KOPT-K1 (cell line): ENCODE data around the gene ANTXR1.

Experiments
- H3K27ac ChIP-seq: fragments of 200-600 bp; sonication (generic); 2 replicates; pipeline ENCODE4 v1.5.1; 2016; ENCODE audit warnings: antibody characterized with exemption, mild to moderate bottlenecking, low read depth, low read length; ENCODE audit not compliant: poor library complexity, severe bottlenecking
- H3K36me3 ChIP-seq: fragments of 200-600 bp; sonication (generic); 2 replicates; pipeline ENCODE4 v1.5.1; 2017; ENCODE audit warnings: antibody characterized with exemption, mild to moderate bottlenecking, low read length, moderate library complexity; ENCODE audit not compliant: insufficient read depth
- H3K9me3 ChIP-seq: fragments of 200-600 bp; sonication (generic); 2 replicates; pipeline ENCODE4 v1.5.1; 2017; ENCODE audit warnings: antibody characterized with exemption, low read length, mild to moderate bottlenecking; ENCODE audit not compliant: insufficient read depth, poor library complexity, severe bottlenecking

Gene ANTXR1

DNA sequence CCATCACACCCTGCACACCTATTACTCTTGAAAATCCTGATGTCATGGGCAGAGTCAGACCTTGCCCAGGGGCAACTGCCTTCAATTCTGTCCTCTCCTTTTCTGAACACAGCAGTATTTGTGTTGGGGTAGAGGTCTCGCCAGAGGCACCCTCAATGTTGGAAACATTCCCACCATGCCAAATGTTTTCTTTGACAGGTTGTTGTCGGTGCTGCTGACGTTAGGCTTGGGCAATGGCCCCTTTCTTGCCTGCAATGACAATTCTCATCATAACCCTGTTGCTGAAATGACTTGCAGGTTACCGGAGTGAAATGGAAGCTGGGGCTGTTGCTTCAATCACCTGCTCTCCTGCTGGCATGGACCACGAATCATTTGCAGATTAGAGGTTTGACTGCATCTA is 20.6 kb upstream of the ANTXR1 start:
- no peak overlapping the region for H3K27ac ChIP-seq
- no peaks in the 10 kb centered on the region for H3K36me3 ChIP-seq
- H3K9me3 ChIP-seq: no peaks in the 10 kb centered on the region

DNA sequence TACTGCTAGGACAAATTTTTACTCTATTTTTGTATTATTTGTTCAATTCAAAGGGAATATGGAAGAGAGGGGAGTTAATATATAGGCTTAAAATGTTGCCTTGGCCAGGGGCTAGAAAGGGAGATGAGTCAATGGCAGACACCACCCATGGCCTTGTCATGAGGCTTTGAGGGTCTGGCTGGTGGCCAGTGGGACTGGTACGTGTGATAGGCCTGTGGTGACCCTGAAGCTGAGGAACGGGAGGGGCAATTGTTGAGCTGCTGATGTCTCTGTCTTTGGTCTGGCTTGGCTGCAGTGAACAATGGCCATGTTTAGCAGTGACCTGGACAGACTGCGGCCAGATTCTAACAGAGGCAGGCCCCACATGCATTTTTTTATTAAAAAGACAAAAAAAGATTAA is 20.0 kb upstream of the ANTXR1 start:
- no peak overlapping the region for H3K27ac ChIP-seq
- no peaks in the 10 kb centered on the region for H3K9me3 ChIP-seq
- H3K36me3 ChIP-seq: no peaks in the 10 kb centered on the region

DNA sequence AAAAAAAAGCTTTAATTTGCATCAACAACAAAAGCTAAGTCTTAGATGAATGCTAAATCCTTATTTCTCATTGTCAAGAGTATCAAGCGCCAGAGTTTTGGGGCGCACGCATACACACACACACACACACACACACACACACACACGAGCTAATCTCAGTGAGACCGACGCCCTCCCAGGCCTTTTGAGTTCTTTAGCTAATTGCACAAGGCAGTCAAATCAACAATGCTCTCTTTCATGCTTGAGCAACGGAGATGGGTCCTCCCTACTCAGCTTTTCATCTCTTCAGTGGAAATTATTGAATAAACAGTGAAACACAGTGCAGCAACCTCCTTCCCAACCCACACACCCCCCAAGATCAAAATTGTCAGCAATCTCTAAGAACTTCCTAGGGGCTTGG is 19.3 kb upstream of the ANTXR1 start:
- no peaks in the 10 kb centered on the region for H3K9me3 ChIP-seq
- no peak overlapping the region for H3K27ac ChIP-seq
- H3K36me3 ChIP-seq: no peaks in the 10 kb centered on the region

DNA sequence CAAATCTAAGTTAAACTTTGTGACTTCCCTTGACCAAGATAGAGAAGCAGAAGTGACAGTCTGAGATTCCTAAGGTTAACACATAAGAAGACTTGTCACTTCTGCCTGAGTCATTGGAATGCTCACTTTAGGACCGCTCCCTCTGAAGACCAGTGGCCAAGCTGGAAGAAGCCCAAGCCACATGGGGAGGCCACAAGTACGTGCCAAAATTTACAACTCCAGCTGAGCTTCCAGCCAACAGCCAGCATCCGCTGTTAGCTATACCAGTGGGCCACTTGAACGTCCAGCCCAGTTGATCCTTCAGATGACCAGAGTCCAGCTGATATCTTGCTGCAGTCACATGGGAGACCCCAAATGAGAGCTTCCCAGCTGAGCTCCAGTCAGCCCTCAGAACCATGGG is 18.1 kb upstream of the ANTXR1 start:
- H3K27ac ChIP-seq: no peak overlapping the region
- H3K36me3 ChIP-seq: no peaks in the 10 kb centered on the region
- no peaks in the 10 kb centered on the region for H3K9me3 ChIP-seq

DNA sequence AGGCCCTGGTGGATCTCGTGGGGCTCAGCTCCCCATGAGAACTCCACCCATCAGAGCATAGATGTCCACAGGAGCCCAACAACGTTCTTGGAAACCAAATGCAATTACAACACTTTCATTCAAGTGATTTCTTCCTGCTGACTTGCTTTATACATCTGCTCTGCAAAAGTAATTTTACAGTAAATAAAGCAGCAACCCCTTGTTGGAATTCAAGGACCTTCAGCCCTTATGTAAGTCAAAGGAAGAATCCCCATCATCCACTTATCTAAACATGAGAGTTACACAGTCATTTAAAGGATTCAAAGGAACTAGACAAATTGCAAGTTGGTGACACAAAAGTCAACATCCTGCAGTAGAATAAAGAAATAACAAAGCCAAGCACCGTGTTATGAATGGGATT is 17.1 kb upstream of the ANTXR1 start:
- Histone ChIP-seq H3K36me3 (no peaks in the 10 kb centered on the region), H3K27ac (no peak overlapping the region), H3K9me3 (no peaks in the 10 kb centered on the region)

DNA sequence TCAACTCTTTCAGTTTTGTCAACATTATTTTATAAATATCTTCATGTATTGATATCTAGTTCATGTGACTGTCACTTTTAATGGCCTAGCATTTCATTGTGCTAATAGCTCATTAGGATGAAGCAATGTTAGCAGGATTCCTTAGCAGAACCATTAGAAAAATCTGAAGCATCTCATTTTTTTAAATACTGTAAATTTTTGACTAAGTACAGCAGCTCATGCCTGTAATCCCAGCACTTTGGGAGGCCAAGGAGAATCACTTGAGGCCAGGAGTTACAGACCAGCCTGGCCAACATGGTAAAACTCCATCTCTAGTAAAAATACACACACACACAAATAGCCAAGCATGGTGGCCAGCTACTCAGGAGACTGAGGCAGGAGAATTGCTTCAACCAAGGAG is 15.6 kb upstream of the ANTXR1 start:
- H3K27ac ChIP-seq: no peak overlapping the region
- no peaks in the 10 kb centered on the region for H3K36me3 ChIP-seq
- peaks cover 4% of the 10 kb centered on the region for H3K9me3 ChIP-seq

DNA sequence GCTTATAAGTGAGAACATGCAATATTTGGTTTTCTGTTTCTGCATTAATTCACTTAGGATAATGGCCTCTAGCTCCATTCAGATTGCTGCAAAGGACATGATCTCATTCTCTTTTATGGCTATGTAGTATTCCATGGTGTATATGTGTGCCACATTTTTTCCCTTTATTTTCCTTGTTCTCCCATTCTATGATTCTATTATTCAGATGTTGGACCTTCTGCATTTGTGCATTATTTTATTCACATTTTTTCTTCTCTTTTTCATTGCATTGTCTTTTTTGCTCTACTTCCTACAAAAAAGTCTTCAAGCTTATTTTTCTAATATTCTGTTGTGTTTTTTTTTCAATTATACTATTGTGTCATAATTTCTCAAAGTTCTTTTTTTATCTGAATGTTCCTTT is 11.1 kb upstream of the ANTXR1 start:
- no peak overlapping the region for H3K27ac ChIP-seq
- peaks cover 7% of the 10 kb centered on the region for H3K9me3 ChIP-seq
- no peaks in the 10 kb centered on the region for H3K36me3 ChIP-seq

DNA sequence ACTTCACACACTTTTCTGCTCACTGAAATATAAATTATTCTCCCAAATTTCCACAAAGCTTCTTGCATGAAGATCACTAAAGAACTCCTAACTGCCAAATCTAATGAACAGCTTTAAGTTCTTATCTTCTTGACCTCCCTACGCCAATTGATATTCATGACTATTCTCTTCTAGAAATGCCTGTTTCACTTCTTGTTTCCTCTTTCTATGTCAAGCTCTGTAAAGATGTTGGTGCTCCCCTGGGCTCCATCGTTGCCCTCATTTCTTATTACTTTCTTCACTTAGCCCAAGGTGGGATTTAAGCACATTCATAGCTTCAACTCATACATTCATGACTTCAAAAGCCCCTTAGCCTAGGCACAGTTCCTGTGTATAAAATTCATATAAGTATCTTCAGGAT is 9.2 kb upstream of the ANTXR1 start:
- Histone ChIP-seq H3K36me3 (no peaks in the 10 kb centered on the region), H3K27ac (no peak overlapping the region), H3K9me3 (peaks cover 7% of the 10 kb centered on the region)

DNA sequence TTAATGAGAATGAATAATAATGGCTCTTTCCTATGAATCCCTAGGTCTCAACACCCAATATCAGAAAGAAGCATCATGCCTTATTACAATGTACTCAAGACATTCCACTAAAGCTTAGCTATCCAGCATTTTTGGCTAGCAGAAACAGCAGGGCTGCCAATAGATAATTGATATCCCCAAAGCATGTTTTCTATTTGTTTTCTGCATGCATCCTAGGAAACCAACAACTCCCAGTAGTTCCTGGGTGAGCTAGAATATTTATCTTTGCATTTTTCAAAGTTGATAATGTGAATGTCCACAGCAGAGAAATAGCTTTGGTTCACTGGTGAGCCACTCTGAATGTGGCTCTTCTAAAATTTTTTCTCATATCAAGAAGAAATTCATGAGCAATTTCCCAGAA is 5.8 kb upstream of the ANTXR1 start:
- Histone ChIP-seq H3K36me3 (no peaks in the 10 kb centered on the region), H3K27ac (no peak overlapping the region), H3K9me3 (peaks cover 6% of the 10 kb centered on the region)

DNA sequence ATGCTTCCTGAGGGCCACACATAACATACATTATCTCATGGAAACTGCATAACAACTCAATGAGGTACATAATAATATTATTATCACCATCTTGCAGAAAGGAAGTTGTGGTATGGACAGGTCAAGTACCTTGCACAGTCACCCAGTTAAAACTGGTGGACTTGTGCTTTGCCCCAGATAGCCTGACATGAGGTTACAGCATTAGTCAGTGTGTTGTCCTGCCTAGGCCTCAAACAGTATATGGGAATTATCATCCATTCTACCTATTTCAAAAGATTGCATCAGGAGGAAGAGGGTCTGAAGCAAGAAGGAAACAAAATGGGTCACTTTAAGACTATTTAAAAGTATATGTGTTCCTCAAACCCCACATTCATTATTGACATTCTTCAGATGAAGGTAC is 5.4 kb upstream of the ANTXR1 start:
- Histone ChIP-seq H3K9me3 (peaks cover 1% of the 10 kb centered on the region), H3K36me3 (no peaks in the 10 kb centered on the region), H3K27ac (no peak overlapping the region)

DNA sequence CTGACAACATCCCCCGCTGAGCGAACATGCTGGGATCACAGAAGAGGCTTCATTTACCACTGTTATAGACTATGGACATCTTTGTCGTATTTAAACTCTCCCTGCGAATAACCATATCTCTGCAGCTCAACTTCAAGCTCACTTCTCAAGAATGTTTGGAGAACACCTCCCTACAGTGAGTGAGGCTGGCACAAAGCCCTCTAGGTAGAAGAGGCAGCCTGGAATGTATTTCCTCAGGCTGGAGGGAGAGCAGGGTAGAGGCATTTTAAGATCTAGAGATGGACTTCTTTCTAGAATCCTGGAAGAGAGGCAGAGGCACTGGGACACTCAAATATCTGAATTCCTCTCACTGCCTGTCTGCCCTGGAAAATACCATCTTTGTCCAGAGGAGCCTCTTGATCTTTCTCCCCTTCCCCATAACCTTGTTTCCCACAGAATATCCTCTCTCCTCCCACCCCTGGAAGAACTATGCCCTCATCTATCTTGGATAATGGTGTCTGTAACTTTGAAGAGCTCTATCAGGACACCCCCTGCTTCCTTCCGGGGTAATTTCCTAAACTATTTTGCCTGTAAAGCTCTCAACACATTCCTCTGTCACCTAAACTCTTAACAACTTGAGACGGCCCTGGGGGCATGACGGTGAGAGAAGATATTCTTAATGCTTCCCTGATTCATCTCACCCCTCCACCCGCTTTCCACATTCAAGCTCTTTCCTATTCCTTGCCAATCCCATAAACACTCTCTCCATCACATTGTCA is 2.4 kb upstream of the ANTXR1 start:
- H3K27ac ChIP-seq: no peak overlapping the region
- H3K9me3 ChIP-seq: no peaks in the 10 kb centered on the region
- no peaks in the 10 kb centered on the region for H3K36me3 ChIP-seq

DNA sequence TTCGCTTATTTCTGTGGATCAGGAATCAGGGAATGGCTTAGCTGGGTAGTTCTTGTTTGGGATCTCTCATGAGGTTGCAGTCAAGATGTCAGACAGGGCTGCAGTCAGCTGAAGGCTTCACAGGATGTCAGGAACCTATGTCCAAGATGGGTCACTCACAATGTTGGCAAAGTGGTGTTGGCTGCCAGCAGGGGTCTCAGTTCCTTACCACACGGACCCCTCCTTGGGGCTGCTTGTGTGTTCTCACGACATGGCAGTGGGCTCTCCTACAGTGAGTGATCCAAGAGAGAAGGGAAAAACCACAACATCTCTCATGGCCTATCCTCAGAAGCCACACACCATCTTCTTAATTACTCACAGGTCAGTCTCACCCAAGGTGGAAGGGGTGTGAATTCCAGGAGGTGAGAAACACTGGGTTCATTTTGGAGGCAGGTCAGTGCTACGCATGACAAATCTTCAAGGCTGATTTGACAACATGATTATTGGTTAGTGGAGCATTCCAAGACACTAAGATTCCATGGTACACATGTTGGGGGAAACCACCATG is 1.3 kb upstream of the ANTXR1 start:
- Histone ChIP-seq H3K27ac (no peak overlapping the region), H3K36me3 (no peaks in the 10 kb centered on the region), H3K9me3 (no peaks in the 10 kb centered on the region)

DNA sequence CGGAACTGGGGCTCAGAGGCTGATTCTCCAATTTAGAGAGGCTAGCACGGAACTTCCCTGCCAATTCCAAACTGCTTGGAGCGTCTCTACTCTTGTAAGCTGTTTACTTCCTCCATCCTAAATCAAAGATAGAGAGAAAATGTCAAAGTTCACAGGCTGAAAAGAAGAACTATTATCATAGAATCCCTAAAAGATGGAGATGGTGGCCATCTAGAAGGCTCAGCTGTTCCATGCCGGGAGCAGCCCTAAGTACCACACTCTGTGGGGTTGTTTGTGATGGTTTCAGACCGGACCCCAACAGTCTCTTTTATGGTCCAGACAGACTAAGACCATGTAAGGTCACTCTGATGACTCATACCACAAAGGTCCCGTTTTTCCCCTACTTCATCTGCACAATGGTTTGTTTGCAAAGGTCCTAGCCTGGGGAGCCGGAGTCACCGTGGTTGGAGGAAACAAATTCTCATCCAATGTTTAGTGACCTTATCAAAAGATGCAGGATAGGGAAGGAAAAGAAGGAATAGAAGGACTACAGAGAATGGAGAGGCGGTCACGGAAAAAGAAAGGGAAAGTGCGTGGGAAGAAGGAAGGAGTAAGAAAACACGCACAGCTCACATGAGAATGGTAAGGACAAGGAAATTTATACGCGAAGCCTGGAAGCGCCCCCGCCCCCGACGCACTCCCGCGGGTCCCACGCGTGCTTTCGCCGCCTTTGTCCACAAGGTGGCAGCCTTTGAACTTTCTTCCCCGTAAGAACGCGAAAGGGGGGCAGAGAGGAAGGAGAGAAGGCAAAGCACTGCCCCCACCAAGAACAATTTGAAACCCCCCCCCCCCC is 453 bp upstream of the ANTXR1 start:
- peak overlapping the region; percentile 37 for H3K27ac ChIP-seq
- H3K9me3 ChIP-seq: no peaks in the 10 kb centered on the region
- H3K36me3 ChIP-seq: no peaks in the 10 kb centered on the region

DNA sequence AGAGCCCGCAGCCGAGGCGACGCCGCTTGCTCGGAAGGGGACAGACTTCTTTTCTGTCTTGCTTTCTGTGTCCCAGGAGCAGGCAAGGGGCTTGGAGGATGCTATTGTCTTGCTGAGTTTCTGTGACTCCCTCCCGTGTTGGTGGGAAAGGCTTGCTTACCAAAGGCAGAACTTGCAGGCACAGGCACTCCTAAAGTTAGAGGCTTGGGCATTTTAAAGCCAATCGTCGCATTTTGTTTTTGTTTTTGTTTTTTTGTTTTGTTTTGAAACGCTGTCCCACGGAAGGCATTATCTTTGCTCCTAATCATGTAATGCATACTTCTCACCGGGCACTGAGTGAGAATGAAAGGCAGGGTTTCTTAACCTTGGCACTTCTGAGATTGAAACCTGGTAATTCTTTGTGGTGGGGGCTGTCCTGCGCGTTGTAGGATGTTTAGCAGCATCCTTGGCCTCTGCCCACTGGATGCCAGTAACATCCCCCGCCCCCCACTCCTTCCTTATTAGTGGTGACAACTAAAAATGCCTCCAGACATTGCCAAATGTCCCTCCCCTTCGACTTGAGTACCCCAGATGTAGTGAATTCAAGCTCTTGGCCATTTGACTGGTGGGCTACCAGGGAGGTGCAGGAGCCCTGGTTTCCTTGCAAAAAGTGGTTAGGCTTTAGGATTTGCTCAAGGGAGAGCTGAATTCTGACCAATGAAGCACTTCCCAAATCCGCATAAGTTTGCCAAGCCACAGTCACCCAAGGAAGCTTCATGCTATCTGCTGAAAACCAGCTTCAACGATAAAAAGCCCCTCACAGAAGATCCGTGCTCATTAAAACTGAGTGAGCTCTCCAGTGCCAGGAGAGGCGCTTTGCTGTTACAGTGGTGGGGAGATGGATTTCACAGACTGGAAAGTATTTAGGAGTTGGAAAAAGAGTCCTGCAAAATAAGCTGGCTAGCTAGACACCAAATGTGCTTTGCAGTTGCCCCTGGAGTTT is 1.2 kb downstream of the ANTXR1 start:
- no peaks in the 10 kb centered on the region for H3K9me3 ChIP-seq
- no peaks in the 10 kb centered on the region for H3K36me3 ChIP-seq
- peak overlapping the region; percentile 37 for H3K27ac ChIP-seq

DNA sequence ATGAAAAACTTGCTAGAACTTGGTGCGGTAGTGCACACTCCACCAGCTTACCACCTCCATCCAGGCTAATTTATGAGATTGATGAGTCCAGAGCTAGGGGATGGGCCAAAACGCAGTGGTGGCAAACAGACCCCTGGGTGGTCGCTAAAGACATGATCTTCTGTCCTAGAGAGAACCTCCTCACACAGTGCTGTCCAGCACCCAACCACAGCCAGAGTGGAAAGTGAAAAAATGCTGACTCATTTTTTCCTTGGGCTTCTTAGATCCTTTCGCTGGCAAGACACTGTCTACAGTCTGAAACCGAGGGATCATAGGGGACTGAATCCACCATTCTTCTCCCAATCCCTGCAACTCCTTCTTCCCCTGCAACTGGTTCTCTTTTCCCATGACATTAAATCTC is 4.1 kb downstream of the ANTXR1 start:
- Histone ChIP-seq H3K9me3 (no peaks in the 10 kb centered on the region), H3K36me3 (no peaks in the 10 kb centered on the region), H3K27ac (no peak overlapping the region)
